HG03432 (cell line): ENCODE results near the gene DDX10.
"Not testable (repeated sequence)": the region's sequence is repeated elsewhere in the genome, so short reads cannot be mapped to it uniquely, and the experiment has no call there.

Experiments
- ATAC-seq: cut with Tn5 transposase; IDR thresholded peaks from one replicate; pipeline ENCODE4 v1.9.1; 2021; ENCODE audit warnings: mild to moderate bottlenecking, moderate library complexity; ENCODE audit not compliant: unreplicated experiment

Gene DDX10

GRCh38 chr11:108654100-108654499 is 10.8 kb upstream of the DDX10 start:
- ATAC-seq, result not testable (repeated sequence)

GRCh38 chr11:108654994-108655631 is 9.8 kb upstream of the DDX10 start:
- ATAC-seq, result peak; percentile 61

GRCh38 chr11:108662700-108663099 is 2.2 kb upstream of the DDX10 start:
- no peak for ATAC-seq

- ATAC-seq, result peak; percentile 38
These were observed 1.6 kb upstream of the DDX10 start for GRCh38 chr11:108663154-108663877.

- ATAC-seq, result no peak
These were observed 1.5 kb downstream of the DDX10 start for GRCh38 chr11:108666373-108666772.

GRCh38 chr11:108669286-108669685 is 4.4 kb downstream of the DDX10 start:
- no peak for ATAC-seq

- no peak for ATAC-seq
These were observed 4.8 kb downstream of the DDX10 start for GRCh38 chr11:108669711-108670110.

GRCh38 chr11:108670451-108670850 is 5.6 kb downstream of the DDX10 start:
- ATAC-seq, result no peak

- no peak for ATAC-seq
These were observed 7.2 kb downstream of the DDX10 start for GRCh38 chr11:108672113-108672512.

- ATAC-seq, result no peak
These were observed 7.9 kb downstream of the DDX10 start for GRCh38 chr11:108672786-108673185.

- ATAC-seq, result no peak
These were observed 14.2 kb downstream of the DDX10 start for GRCh38 chr11:108679045-108679444.

GRCh38 chr11:108680271-108680670 is 15.4 kb downstream of the DDX10 start:
- no peak for ATAC-seq

- ATAC-seq, result no peak
These were observed 20.7 kb downstream of the DDX10 start for GRCh38 chr11:108685419-108686130.

- ATAC-seq, result no peak
These were observed 29.0 kb downstream of the DDX10 start for GRCh38 chr11:108693852-108694251.

GRCh38 chr11:108694846-108695245 is 30.0 kb downstream of the DDX10 start:
- no peak for ATAC-seq

GRCh38 chr11:108697872-108698473 is 33.1 kb downstream of the DDX10 start:
- peak; percentile 80 for ATAC-seq

- ATAC-seq, result peak; percentile 76
These were observed 34.2 kb downstream of the DDX10 start for GRCh38 chr11:108698844-108699642.

GRCh38 chr11:108703916-108704315 is 39.0 kb downstream of the DDX10 start:
- ATAC-seq, result no peak

GRCh38 chr11:108705061-108705460 is 40.2 kb downstream of the DDX10 start:
- ATAC-seq, result no peak

- no peak for ATAC-seq
These were observed 43.3 kb downstream of the DDX10 start for GRCh38 chr11:108708173-108708572.

GRCh38 chr11:108709741-108710140 is 44.9 kb downstream of the DDX10 start:
- no peak for ATAC-seq
